Measurements from ENCODE around the gene NGDN. TPM values are rescaled to one million over a fixed set of nuclear protein-coding genes. Genes with fewer than 3 reads are reported as not detected.

The NGDN gene
- total and polyA plus RNA-seq, 2 of the 8 experiments (the other 6 are each of a cell fraction or from before 2014, with no cell fraction given), result 39.8 to 48.8 TPM

DNA sequence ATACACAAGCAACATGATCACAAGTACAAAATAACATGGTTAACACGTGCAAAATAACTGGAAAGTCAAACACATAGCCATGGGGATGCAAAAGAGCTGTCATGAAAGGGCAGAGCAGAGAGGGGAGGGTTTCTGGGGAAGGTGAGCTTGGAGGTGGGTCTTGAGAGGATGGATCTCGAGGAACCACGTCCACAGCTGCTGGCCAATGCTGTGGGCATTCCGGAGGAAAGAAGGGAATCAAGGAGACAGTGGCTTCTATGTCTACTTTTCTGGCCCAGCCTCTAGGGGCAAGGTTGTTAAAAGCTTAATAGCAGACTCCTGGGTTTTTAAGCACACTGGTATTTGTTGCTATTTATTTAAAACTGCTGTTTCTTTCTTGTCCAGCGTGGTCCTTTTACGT, 25.6 kb upstream of the NGDN start (continued):
- no peak for TF ChIP-seq POU5F1 (IDR thresholded peaks at IDR 0.05; ENCODE audit: low read depth, low read length)
- TF ChIP-seq RBBP5 (IDR thresholded peaks at IDR 0.05; ENCODE audit: borderline replicate concordance, low read depth, low read length), result no peak
- TF ChIP-seq NRF1 (IDR thresholded peaks at IDR 0.05; ENCODE audit: low read depth, low read length), result no peak
- no peak for TF ChIP-seq SIRT6 (IDR thresholded peaks at IDR 0.05; ENCODE audit: low read length)
